PC-9 (cell line): Measurements from ENCODE around the gene IGF2R. TPM values are rescaled to one million over a fixed set of nuclear protein-coding genes. Genes with fewer than 3 reads are reported as not detected.

ENCODE experiments used
- BruUV-seq: library from RNA; stranded (reverse); fragments of 400-500 nt; replicated peaks from 2 replicates; lab custom pipeline; 2021; lab: Mats Ljungman, UMichigan
- CTCF ChIA-PET: fragments of 300-600 bp; sonication (Branson Sonifier 250); formaldehyde crosslinking; loops from one replicate; lab custom pipeline; 2022; ENCODE audit warnings: antibody characterized with exemption; lab: Charles Lee
- POLR2A ChIA-PET: fragments of 300-600 bp; sonication (Branson Sonifier 250); formaldehyde crosslinking; loops from one replicate; lab custom pipeline; 2022; ENCODE audit warnings: antibody characterized with exemption; ENCODE audit not compliant: unreplicated experiment; lab: Charles Lee
- DNase-seq, 2 experiments: peaks; one replicate each; pipeline versions ENCODE4 v3.0.0 to v3.0.0-alpha.2; 2015 to 2022; ENCODE audit warnings: mixed read lengths in 1 of 2
- H2AFZ ChIP-seq: fragments of 200-600 bp; sonication (generic); 2 replicates; pipeline ENCODE4 v1.8.1; 2017; ENCODE audit warnings: antibody characterized with exemption
- H3F3A ChIP-seq: fragments of 200-600 bp; sonication (generic); 2 replicates; pipeline ENCODE4 v1.8.1; 2017; ENCODE audit warnings: antibody characterized with exemption, mild to moderate bottlenecking, low read depth; ENCODE audit not compliant: insufficient read depth
- H3K27ac ChIP-seq: fragments of 200-600 bp; sonication (generic); 2 replicates; pipeline ENCODE4 v1.6.1; 2016; ENCODE audit warnings: mixed run types
- H3K27me3 ChIP-seq: fragments of 200-600 bp; sonication (generic); 2 replicates; pipeline ENCODE4 v1.6.1; 2016; ENCODE audit warnings: low read depth, mixed run types; ENCODE audit not compliant: insufficient read depth
- H3K36me3 ChIP-seq: fragments of 200-600 bp; sonication (generic); 2 replicates; pipeline ENCODE4 v1.6.1; 2016; ENCODE audit warnings: low read depth, mixed run types
- H3K4me1 ChIP-seq: fragments of 200-600 bp; sonication (generic); replicated peaks from 2 replicates; pipeline ENCODE4 v1.6.1; 2016; ENCODE audit warnings: mixed run types; ENCODE audit not compliant: insufficient read depth
- H3K4me2 ChIP-seq: fragments of 200-600 bp; sonication (generic); 2 replicates; pipeline ENCODE4 v1.6.1; 2017; ENCODE audit warnings: mixed run types
- H3K4me3 ChIP-seq: fragments of 200-600 bp; sonication (generic); 2 replicates; pipeline ENCODE4 v1.6.1; 2016; ENCODE audit warnings: mixed run types
- H3K79me2 ChIP-seq: fragments of 200-600 bp; sonication (generic); 2 replicates; pipeline ENCODE4 v1.6.1; 2017; ENCODE audit warnings: low read depth, mixed run types
- H3K9me2 ChIP-seq: fragments of 200-600 bp; sonication (generic); 2 replicates; pipeline ENCODE4 v1.8.1; 2017; ENCODE audit warnings: mild to moderate bottlenecking; ENCODE audit not compliant: insufficient read depth
- H3K9me3 ChIP-seq: fragments of 200-600 bp; sonication (generic); 2 replicates; pipeline ENCODE4 v1.8.1; 2016; ENCODE audit warnings: low read depth; ENCODE audit not compliant: insufficient read depth
- H4K20me1 ChIP-seq: fragments of 200-600 bp; sonication (generic); 2 replicates; pipeline ENCODE4 v1.8.1; 2017; ENCODE audit not compliant: insufficient read depth
- CTCF ChIP-seq: fragments of 200-600 bp; sonication (generic); conservative IDR thresholded peaks from 2 replicates; pipeline ENCODE4 v1.6.1; 2017; ENCODE audit warnings: mixed run types, antibody characterized with exemption, mild to moderate bottlenecking, moderate library complexity
- EZH2 ChIP-seq: fragments of 200-600 bp; sonication (generic); IDR thresholded peaks from 2 replicates; pipeline ENCODE4 v1.8.0; 2017; ENCODE audit warnings: antibody characterized with exemption, low read depth
- intact Hi-C: fragments of 100-400 bp; cut with micrococcal nuclease; formaldehyde crosslinking; loops from one replicate; pipeline ENCODE4 v1.10.0; 2022; ENCODE audit not compliant: unreplicated experiment
- total RNA-seq: library from RNA; stranded (reverse); gene quantifications from 2 replicates; pipeline ENCODE4 v1.2.3, GENCODE V29; 2021

IGF2R gene
- total RNA-seq, 1 experiment from 2014 or later = 53.1 TPM

GRCh38 chr6:159941286-159942113 is 27.4 kb upstream of the IGF2R start:
- Histone ChIP-seq H3K4me1 (no peaks in the 10 kb centered on the region), H3F3A (no peaks in the 10 kb centered on the region), H3K27ac (no peak overlapping the region), H3K27me3 (peaks cover 35% of the 10 kb centered on the region), H3K36me3 (no peaks in the 10 kb centered on the region), H3K9me3 (0 out of 2 replicates have a peak, but pooled peaks cover 7% of the 10 kb centered on the region), H3K9me2 (no peaks in the 10 kb centered on the region), H3K4me2 (no peak overlapping the region), H2AFZ (no peak overlapping the region), H4K20me1 (no peaks in the 10 kb centered on the region), H3K79me2 (no peaks in the 10 kb centered on the region), H3K4me3 (no peak overlapping the region)
- CTCF ChIA-PET = no interaction called here
- DNase-seq = no peak
- TF ChIP-seq CTCF (peak; percentile 36), EZH2 (no peak)
- POLR2A ChIA-PET = no interaction called here
- intact Hi-C loops = loop anchor here (5.0 kb wide), 1 partner anchor 249 kb away; the partner anchor contains the start of gene SOD2
- BruUV-seq = no TSS peak

- no peak for TF ChIP-seq CTCF
- no peak for TF ChIP-seq EZH2
- Histone ChIP-seq H3K4me3 (no peak overlapping the region), H2AFZ (no peak overlapping the region), H3K9me3 (0 out of 2 replicates have a peak, but pooled peaks cover 7% of the 10 kb centered on the region), H3K4me2 (no peak overlapping the region), H3K79me2 (no peaks in the 10 kb centered on the region), H3K27me3 (peaks cover 23% of the 10 kb centered on the region; the same call in 1 of the 2 replicates), H4K20me1 (no peaks in the 10 kb centered on the region), H3K27ac (no peak overlapping the region), H3F3A (no peaks in the 10 kb centered on the region), H3K9me2 (no peaks in the 10 kb centered on the region), H3K36me3 (no peaks in the 10 kb centered on the region), H3K4me1 (no peaks in the 10 kb centered on the region)
- no peak for DNase-seq
- BruUV-seq = no TSS peak
- intact Hi-C loops = loop anchor here (5.0 kb wide), 1 partner anchor 251 kb away; the partner anchor contains the start of gene SOD2
- ChIA-PET CTCF (no interaction called here), POLR2A (no interaction called here)
Measured at GRCh38 chr6:159943101-159943632, 25.7 kb upstream of the IGF2R start.

GRCh38 chr6:159943968-159944598 is 24.8 kb upstream of the IGF2R start:
- Histone ChIP-seq H3K79me2 (no peaks in the 10 kb centered on the region), H4K20me1 (no peaks in the 10 kb centered on the region), H3K36me3 (no peaks in the 10 kb centered on the region), H3K4me3 (no peak overlapping the region), H3K9me2 (no peaks in the 10 kb centered on the region), H3K4me1 (no peaks in the 10 kb centered on the region), H3K4me2 (no peak overlapping the region), H3K27ac (no peak overlapping the region), H2AFZ (no peak overlapping the region), H3F3A (no peaks in the 10 kb centered on the region), H3K27me3 (peaks cover 22% of the 10 kb centered on the region; the same call in 1 of the 2 replicates), H3K9me3 (0 out of 2 replicates have a peak, but pooled peaks cover 7% of the 10 kb centered on the region)
- no TSS peak for BruUV-seq
- ChIA-PET CTCF (no interaction called here), POLR2A (no interaction called here)
- TF ChIP-seq CTCF = no peak
- TF ChIP-seq EZH2 = no peak
- intact Hi-C loops = loop anchor here (5.0 kb wide), 1 partner anchor 252 kb away; the partner anchor contains the start of gene SOD2
- DNase-seq = no peak
